Fibroblast of peridontal ligament (primary cell): Measurements from ENCODE around the gene RPL7A.
"Not testable (repeated sequence)": the region's sequence is repeated elsewhere in the genome, so short reads cannot be mapped to it uniquely, and the experiment has no call there.

ENCODE experiments used
- DNase-seq: peaks from one replicate; pipeline ENCODE4 v3.0.0-alpha.2; 2010; ENCODE audit errors: extremely low read depth

RPL7A gene

GRCh38 chr9:133368249-133368881, 20.3 kb downstream of the RPL7A start:
- no peak for DNase-seq

- DNase-seq, result no peak
Observed at GRCh38 chr9:133369422-133369821, 21.4 kb downstream of the RPL7A start.

DNA sequence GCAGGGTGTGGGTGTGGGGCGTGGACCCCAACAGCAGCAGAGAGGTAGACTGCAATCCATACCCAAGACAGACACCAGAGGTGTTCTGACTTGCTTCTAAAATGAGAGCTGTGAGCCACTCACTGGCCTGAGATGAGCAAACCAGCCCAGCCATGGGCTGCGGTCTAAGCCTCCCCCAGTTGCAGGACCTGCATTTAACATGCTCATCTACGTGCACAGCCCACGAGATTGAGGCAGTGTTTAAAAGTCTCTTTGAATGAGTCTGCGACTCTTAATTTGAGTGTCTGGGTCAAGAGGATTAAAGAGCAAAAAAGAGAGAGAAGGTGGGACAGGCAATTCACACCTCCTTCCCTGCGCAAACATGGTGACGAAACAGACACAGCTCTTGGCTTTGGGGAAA, 21.9 kb downstream of the RPL7A start:
- no peak for DNase-seq

GRCh38 chr9:133370685-133371084, 22.7 kb downstream of the RPL7A start:
- DNase-seq, result no peak

DNA sequence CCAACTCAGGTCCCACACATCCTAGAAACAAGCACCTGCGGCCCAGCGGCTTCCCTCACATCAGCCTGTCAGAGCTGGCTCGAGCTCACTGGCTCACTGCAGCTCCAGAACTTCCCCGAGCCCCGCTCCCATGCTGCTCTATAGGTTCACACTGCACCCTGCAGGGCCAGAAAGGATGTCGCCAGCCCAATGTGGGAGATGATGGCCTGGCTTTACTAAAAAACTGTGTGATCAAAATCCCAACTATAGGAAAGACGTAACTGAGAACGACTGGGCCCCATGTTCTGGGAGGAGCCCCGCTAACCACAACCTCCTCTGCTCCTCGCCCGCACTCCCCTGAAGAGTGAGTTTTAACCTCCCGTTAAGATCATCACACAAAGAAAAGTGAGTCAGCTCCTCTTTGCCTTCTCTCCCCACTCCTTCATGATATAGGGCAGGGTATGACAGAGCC, 23.3 kb downstream of the RPL7A start:
- DNase-seq, result no peak

DNA sequence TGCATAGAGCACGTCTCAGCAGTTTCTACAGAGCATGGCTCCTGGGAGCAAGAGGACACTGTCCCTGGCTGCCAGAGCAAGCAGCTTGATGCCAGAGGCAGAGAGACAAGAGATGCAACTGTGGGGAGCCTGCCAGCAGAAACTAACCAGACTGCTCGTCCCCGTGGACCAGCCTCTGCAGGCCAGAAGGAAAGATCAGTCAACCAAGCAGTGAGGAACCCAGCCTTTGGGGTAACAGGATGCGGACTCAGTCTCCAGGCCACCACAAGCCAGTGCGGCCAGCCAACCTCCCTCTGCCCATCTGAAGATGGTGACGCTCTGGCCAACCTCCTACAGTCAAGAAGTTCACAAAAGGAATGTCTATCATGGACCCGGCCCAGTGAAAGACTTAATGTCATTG, 24.1 kb downstream of the RPL7A start:
- no peak for DNase-seq

GRCh38 chr9:133374612-133375115, 26.6 kb downstream of the RPL7A start:
- DNase-seq, result peak; percentile 71

DNA sequence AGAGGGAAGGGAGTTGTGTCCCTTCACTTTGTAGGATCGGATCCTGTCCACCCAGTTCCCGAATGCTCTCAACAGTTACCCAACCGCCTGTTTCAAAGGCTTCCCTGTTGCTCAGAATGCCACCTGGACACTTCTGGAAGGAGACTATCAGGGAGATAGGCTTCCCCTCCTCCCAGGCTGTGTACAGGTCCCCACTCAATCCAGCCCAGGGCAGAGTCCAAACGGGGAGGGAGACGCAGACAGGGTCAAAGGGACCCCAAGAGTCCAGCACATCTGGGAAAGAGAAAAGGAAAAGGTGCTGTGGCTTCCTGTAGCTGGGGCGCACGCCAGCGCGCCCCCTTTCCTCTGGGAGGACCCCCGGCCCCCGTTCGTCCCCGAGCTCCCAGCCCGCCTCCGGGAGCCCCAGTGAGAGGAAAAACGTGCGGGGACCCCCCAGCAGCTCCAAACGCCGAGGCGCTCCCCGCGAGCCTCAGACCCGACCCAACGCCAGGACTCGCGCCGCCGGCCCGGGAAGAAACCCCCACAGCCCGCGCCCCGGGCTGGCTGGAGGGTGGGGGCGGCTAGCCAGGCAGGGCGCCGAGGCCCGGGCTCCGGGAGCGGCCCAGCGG, 27.2 kb downstream of the RPL7A start:
- no peak for DNase-seq

- peak; percentile 92 for DNase-seq
Observed at GRCh38 chr9:133375724-133376654, 28.0 kb downstream of the RPL7A start, which contains the start of the genes STKLD1 and SURF4. Gene STKLD1 (plus strand): TSS chr9:133376366. CDS start chr9:133376474, 108 bp downstream. Gene SURF4 (minus strand): TSS chr9:133376060. CDS start chr9:133375969, 91 bp downstream.

DNA sequence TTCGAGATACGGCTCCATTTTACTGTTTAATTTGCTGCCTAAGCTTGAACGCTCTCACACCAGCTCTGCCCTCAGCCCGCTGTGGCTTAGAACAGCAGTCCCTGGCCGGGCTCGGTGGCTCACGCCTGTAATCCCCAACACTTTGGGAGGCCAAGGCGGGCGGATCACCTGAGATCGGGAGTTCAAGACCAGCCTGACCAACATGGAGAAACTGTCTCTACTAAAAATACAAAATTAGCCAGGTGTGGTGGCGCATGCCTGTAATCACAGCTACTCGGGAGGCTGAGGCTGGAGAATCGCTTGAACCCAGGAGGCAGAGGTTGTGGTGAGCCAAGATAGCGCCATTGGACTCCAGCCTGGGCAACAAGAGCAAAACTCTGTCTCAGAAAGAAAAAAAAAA, 29.3 kb downstream of the RPL7A start:
- not testable (repeated sequence) for DNase-seq

DNA sequence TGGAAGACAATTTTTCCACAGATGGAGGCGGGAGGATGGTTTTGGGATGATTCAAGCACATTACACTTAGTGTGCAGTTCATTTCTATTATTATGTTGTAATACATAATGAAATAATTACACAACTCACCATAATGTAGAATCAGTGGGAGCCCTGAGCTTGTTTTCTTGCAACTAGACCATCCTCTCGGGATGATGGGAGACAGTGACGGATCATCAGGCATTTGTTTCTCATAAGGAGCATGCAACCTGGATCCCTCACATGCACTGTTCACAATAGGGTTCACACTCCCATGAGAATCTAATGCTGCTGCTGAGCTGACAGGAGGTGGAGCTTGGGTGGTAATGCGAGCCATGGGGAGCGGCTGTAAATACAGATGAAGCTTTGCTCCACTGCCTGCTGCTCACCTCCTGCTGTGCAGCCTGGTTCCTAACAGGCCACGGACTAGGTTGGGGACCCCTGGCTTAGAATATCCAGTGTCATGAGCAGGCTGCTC, 29.8 kb downstream of the RPL7A start:
- DNase-seq, result peak; percentile 30

GRCh38 chr9:133378408-133378962, 30.5 kb downstream of the RPL7A start:
- DNase-seq, result no peak

- no peak for DNase-seq
Observed at GRCh38 chr9:133379153-133380086, 31.4 kb downstream of the RPL7A start.

- no peak for DNase-seq
Observed at GRCh38 chr9:133380734-133381133, 32.7 kb downstream of the RPL7A start.

- no peak for DNase-seq
Observed at GRCh38 chr9:133382507-133383141, 34.6 kb downstream of the RPL7A start.

DNA sequence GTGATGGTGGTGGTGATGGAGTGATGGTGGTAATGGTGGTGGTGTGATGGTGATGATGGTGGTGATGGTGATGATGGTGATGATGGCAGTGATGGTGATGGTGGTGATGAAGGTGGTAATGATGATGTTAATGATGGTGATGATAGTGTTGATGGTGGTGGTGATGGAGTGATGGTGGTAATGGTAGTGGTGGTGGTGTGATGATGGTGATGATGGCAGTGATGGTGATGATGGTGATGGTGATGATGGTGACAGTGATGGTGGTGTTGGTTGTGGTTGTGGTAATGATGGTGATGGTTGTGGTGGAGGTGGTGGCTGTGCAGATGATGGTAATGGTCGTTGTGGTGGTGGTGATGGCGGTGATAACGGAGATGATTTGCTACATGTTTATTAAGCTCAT, 35.4 kb downstream of the RPL7A start:
- no peak for DNase-seq

GRCh38 chr9:133384736-133385321, 36.8 kb downstream of the RPL7A start:
- no peak for DNase-seq

DNA sequence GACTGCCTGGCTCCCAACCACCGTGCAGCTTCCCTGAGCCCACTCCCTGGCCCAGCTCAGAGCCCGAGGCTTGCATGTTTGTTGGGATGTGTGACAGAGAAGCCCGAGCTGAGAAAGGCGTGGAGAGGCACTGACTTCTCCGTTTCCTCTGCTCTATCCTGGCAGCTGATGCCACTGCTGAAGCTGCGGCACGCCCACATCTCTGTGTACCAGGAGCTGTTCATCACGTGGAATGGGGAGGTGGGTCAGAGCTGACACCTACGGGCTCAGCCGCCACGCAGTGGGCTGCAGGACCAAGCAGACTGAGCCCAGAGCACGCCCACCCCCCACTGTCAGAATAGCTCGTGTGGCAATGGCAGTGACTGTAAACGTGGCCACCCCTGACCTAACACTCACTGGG, 37.4 kb downstream of the RPL7A start:
- no peak for DNase-seq

DNA sequence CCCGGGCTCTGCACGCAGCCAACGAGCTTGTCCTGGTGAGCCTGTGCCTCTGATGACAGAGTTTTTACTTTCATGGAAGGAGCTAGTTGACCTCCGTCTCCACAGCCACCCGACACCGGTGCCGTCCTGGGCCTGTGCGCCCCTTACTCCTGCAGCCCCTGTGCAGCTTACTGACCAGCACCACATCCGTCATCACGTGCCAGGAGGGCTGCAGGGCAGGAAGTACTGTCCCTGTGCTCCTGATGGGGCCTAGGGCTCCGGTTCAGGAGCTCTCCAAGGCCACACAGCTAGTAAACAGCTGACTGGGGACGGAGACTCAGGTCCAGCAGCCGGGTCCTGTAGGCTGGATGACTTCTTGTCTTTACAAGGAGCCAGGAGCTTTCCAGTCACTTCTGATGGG, 38.3 kb downstream of the RPL7A start:
- no peak for DNase-seq

DNA sequence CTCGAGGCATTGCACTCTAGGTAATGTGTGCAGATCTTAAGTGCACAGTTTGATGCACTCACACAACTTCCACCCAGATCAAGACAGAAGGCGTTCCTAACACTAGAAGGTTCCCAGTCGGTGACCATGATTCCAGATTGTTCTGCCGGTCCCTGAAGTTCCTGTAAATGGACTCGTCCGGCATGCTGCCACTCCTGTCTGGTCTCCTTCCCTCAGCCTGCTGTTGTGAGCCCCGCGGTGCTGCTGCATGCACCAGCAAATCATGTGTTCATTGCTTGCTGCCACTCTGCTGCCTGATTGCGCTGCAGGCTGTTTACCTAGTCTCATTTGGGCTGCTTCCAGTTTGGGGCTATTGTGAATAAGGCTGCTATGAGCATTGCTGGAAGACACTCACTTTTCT, 39.7 kb downstream of the RPL7A start:
- no peak for DNase-seq
